ENCODE measurements around the gene MC2R. TPM values are rescaled to one million over a fixed set of nuclear protein-coding genes. Genes with fewer than 3 reads are reported as not detected.

MC2R gene
- total RNA-seq, 1 donor from 2014 or later, result not detected

- Histone ChIP-seq H3K36me3 (no peaks in the 10 kb centered on the region), H3K9me3 (replicated peaks) (peaks cover 6% of the 10 kb centered on the region), H3K27me3 (ENCODE audit: low read depth) (peaks cover 36% of the 10 kb centered on the region), H3K4me1 (no peaks in the 10 kb centered on the region), H3K4me3 (no peak overlapping the region), H3K27ac (replicated peaks) (no peak overlapping the region)
- TF ChIP-seq CTCF (IDR thresholded peaks at IDR 0.05; ENCODE audit: borderline replicate concordance), result no peak
- no peak for DNase-seq
- intact Hi-C loops (cut with micrococcal nuclease), result no loop called here
Measured at GRCh38 chr18:13894531-13894930, 20.8 kb downstream of the MC2R start.

GRCh38 chr18:13893418-13893760 is 21.9 kb downstream of the MC2R start:
- H3K4me3 ChIP-seq, result no peak overlapping the region
- no peaks in the 10 kb centered on the region for H3K9me3 ChIP-seq (replicated peaks)
- H3K27ac ChIP-seq (replicated peaks), result no peak overlapping the region
- H3K36me3 ChIP-seq, result no peaks in the 10 kb centered on the region
- H3K4me1 ChIP-seq, result no peaks in the 10 kb centered on the region
- peaks cover 41% of the 10 kb centered on the region for H3K27me3 ChIP-seq (ENCODE audit: low read depth)
- no peak for TF ChIP-seq CTCF (IDR thresholded peaks at IDR 0.05; ENCODE audit: borderline replicate concordance)
- no peak for DNase-seq
- intact Hi-C loops (cut with micrococcal nuclease), result no loop called here

- Histone ChIP-seq H3K36me3 (no peaks in the 10 kb centered on the region), H3K4me3 (no peak overlapping the region), H3K9me3 (replicated peaks) (no peaks in the 10 kb centered on the region), H3K27me3 (ENCODE audit: low read depth) (peaks cover 53% of the 10 kb centered on the region), H3K27ac (replicated peaks) (no peak overlapping the region), H3K4me1 (no peaks in the 10 kb centered on the region)
- no peak for TF ChIP-seq CTCF (IDR thresholded peaks at IDR 0.05; ENCODE audit: borderline replicate concordance)
- DNase-seq, result no peak
- intact Hi-C loops (cut with micrococcal nuclease), result no loop called here
Measured at GRCh38 chr18:13892098-13892497, 23.2 kb downstream of the MC2R start.

- no peak for TF ChIP-seq CTCF (IDR thresholded peaks at IDR 0.05; ENCODE audit: borderline replicate concordance)
- no peaks in the 10 kb centered on the region for H3K36me3 ChIP-seq
- intact Hi-C loops (cut with micrococcal nuclease), result no loop called here
- H3K4me1 ChIP-seq, result no peaks in the 10 kb centered on the region
- no peak for DNase-seq
- H3K4me3 ChIP-seq, result no peak overlapping the region
- no peak overlapping the region for H3K27ac ChIP-seq (replicated peaks)
- peaks cover 57% of the 10 kb centered on the region for H3K27me3 ChIP-seq (ENCODE audit: low read depth)
- no peaks in the 10 kb centered on the region for H3K9me3 ChIP-seq (replicated peaks)
Measured at GRCh38 chr18:13890761-13891361, 24.5 kb downstream of the MC2R start.

GRCh38 chr18:13889671-13890070 is 25.7 kb downstream of the MC2R start:
- intact Hi-C loops (cut with micrococcal nuclease), result no loop called here
- Histone ChIP-seq H3K4me1 (no peaks in the 10 kb centered on the region), H3K4me3 (no peak overlapping the region), H3K9me3 (replicated peaks) (no peaks in the 10 kb centered on the region), H3K27me3 (ENCODE audit: low read depth) (peaks cover 60% of the 10 kb centered on the region), H3K27ac (replicated peaks) (no peak overlapping the region), H3K36me3 (no peaks in the 10 kb centered on the region)
- no peak for TF ChIP-seq CTCF (IDR thresholded peaks at IDR 0.05; ENCODE audit: borderline replicate concordance)
- DNase-seq, result no peak

Data from left ventricle myocardium inferior (tissue), 1 donor.